A549 (cell line): ENCODE measurements around the gene MRTFB.

Source experiments
- CHD2 ChIP-seq: fragments of 150-350 bp; IDR thresholded peaks from 2 replicates; pipeline ENCODE4 v1.6.1; 2014; ENCODE audit warnings: low read length; ENCODE audit not compliant: partially characterized antibody
- MAZ ChIP-seq: fragments of 150-350 bp; IDR thresholded peaks from 2 replicates; pipeline ENCODE4 v1.6.1; 2014; ENCODE audit warnings: antibody characterized with exemption, low read depth, low read length, borderline replicate concordance
- POLR2A ChIP-seq: IDR thresholded peaks from 2 replicates; pipeline ENCODE4 v1.6.1; 2012; ENCODE audit warnings: mild to moderate bottlenecking, low read length
- RFX5 ChIP-seq: fragments of 450-650 bp; IDR thresholded peaks from 2 replicates; pipeline ENCODE4 v1.7.1; 2014; ENCODE audit warnings: antibody characterized with exemption, mild to moderate bottlenecking, moderate library complexity
- TF ChIP-seq, protein P1 (sequence below): fragments of >200 bp; sonication (Bioruptor Twin); formaldehyde crosslinking; IDR thresholded peaks from 3 replicates; pipeline ENCODE4 v1.5.1; 2016

DNA sequence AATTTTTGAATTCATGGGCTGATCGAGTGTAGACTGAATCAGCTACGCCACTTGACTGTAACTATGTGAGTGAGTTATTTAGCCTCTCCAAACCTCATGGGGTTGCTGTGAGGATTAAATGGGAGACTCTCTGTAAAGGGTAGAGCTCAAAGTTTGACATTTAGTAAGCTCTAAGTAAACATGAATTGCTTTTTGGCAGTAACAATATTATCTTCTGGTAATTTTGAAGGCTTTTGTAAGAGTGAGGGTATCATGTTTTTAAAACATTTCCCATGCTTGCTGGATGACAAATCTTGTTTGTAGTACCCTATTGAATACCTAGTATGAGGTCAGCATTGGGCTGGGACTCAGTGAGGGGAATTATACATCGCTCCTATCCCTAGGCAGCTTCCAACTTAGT, 35.3 kb downstream of the MRTFB start:
- TF ChIP-seq, protein P1, sequence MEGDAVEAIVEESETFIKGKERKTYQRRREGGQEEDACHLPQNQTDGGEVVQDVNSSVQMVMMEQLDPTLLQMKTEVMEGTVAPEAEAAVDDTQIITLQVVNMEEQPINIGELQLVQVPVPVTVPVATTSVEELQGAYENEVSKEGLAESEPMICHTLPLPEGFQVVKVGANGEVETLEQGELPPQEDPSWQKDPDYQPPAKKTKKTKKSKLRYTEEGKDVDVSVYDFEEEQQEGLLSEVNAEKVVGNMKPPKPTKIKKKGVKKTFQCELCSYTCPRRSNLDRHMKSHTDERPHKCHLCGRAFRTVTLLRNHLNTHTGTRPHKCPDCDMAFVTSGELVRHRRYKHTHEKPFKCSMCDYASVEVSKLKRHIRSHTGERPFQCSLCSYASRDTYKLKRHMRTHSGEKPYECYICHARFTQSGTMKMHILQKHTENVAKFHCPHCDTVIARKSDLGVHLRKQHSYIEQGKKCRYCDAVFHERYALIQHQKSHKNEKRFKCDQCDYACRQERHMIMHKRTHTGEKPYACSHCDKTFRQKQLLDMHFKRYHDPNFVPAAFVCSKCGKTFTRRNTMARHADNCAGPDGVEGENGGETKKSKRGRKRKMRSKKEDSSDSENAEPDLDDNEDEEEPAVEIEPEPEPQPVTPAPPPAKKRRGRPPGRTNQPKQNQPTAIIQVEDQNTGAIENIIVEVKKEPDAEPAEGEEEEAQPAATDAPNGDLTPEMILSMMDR: no peak
- TF ChIP-seq MAZ (no peak), POLR2A (no peak), RFX5 (no peak), CHD2 (no peak)
